HAP-1 (cell line): Measurements from ENCODE around the gene HP1BP3.

Source experiments
- DNase-seq, 2 experiments: peaks; one replicate each; pipeline ENCODE4 v3.0.0-alpha.2; 2016 to 2020; ENCODE audit warnings: low spot score in 2 of 2
- H3K27me3 ChIP-seq: fragments of 250-450 bp; sonication (Bioruptor Pico); 2 replicates; pipeline ENCODE4 v1.5.1; 2020; ENCODE audit warnings: low read depth, mild to moderate bottlenecking, moderate library complexity
- H3K36me3 ChIP-seq: fragments of 250-450 bp; sonication (Bioruptor Pico); replicated peaks from 2 replicates; pipeline ENCODE4 v1.5.1; 2020; ENCODE audit warnings: mild to moderate bottlenecking
- H3K4me1 ChIP-seq: fragments of 250-450 bp; sonication (Bioruptor Pico); 2 replicates; pipeline ENCODE4 v1.5.1; 2020; ENCODE audit warnings: mild to moderate bottlenecking
- H3K4me3 ChIP-seq: fragments of 250-450 bp; sonication (Bioruptor Pico); 2 replicates; pipeline ENCODE4 v1.5.1; 2020; ENCODE audit warnings: mild to moderate bottlenecking, moderate library complexity
- H3K9me3 ChIP-seq: fragments of 250-450 bp; sonication (Bioruptor Pico); 2 replicates; pipeline ENCODE4 v1.5.1; 2020; ENCODE audit warnings: mild to moderate bottlenecking, moderate library complexity
- in situ Hi-C: fragments of 300-500 bp; cut with MboI; formaldehyde crosslinking; loops from 3 replicates; pipeline ENCODE4 v1.14.3; 2020; ENCODE audit warnings: low sequenced_read_pairs, inconsistent platforms, mixed read lengths

The HP1BP3 gene

GRCh38 chr1:20742671-20743070 is 44.4 kb downstream of the HP1BP3 start:
- H3K9me3 ChIP-seq, result no peaks in the 10 kb centered on the region
- DNase-seq, result no peak
- in situ Hi-C loops, result no loop called here
- no peaks in the 10 kb centered on the region for H3K27me3 ChIP-seq
- H3K4me1 ChIP-seq, result no peaks in the 10 kb centered on the region
- peaks cover 88% of the 10 kb centered on the region for H3K36me3 ChIP-seq
- H3K4me3 ChIP-seq, result no peak overlapping the region

DNA sequence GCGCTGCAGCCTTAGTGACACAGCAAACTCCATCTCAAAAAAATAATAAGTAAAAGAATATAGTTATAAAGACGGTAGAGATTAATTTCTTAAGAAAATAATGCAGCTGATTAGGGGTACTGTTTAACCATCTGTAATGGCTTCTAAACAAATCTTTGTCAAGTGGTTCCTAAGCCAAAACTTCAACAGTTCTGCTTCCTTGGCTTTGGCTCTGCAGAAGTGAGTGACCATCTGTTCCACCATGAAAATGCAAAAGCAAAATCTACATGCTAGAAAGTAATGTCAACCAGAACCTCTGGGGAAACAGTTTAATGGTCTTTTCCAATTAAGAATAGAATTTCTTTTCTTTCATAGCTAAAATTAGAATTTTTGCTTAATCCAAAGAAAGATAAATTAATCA is 46.3 kb downstream of the HP1BP3 start:
- Histone ChIP-seq H3K9me3 (no peaks in the 10 kb centered on the region), H3K4me3 (no peak overlapping the region), H3K36me3 (peaks cover 76% of the 10 kb centered on the region), H3K4me1 (no peaks in the 10 kb centered on the region), H3K27me3 (no peaks in the 10 kb centered on the region)
- DNase-seq, result no peak
- in situ Hi-C loops, result no loop called here

DNA sequence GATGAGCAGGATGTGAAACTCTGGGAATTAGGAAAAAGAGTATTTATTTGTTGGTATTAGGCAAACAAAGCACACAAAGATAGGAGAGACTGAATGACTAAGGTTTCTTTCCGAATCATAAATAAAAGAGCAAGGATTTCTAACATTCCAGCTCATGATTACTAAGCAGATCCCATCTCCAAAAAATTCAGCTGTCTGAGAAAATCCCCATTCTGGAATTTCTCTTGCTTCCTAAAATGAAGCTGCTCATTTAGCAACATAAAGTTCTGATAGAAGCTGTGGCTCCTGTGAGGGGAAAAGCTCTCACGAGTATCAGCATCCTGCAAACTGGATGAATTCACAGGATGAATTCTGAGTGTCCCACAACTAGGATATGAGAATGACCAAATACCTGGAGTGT is 47.9 kb downstream of the HP1BP3 start:
- in situ Hi-C loops, result no loop called here
- no peak for DNase-seq
- H3K27me3 ChIP-seq, result no peaks in the 10 kb centered on the region
- H3K9me3 ChIP-seq, result no peaks in the 10 kb centered on the region
- no peak overlapping the region for H3K4me3 ChIP-seq
- H3K36me3 ChIP-seq, result peaks cover 60% of the 10 kb centered on the region
- H3K4me1 ChIP-seq, result no peaks in the 10 kb centered on the region

- Histone ChIP-seq H3K4me3 (no peak overlapping the region), H3K4me1 (peaks cover 12% of the 10 kb centered on the region), H3K9me3 (no peaks in the 10 kb centered on the region), H3K27me3 (no peaks in the 10 kb centered on the region), H3K36me3 (peaks cover 27% of the 10 kb centered on the region)
- in situ Hi-C loops, result no loop called here
- no peak for DNase-seq
These were observed 51.5 kb downstream of the HP1BP3 start for GRCh38 chr1:20735581-20736111.

GRCh38 chr1:20733360-20733975 is 53.6 kb downstream of the HP1BP3 start:
- Histone ChIP-seq H3K36me3 (peaks cover 10% of the 10 kb centered on the region; the same call in 1 of the 2 replicates), H3K9me3 (no peaks in the 10 kb centered on the region), H3K27me3 (no peaks in the 10 kb centered on the region), H3K4me1 (peaks cover 12% of the 10 kb centered on the region), H3K4me3 (no peak overlapping the region)
- in situ Hi-C loops, result no loop called here
- no peak for DNase-seq

DNA sequence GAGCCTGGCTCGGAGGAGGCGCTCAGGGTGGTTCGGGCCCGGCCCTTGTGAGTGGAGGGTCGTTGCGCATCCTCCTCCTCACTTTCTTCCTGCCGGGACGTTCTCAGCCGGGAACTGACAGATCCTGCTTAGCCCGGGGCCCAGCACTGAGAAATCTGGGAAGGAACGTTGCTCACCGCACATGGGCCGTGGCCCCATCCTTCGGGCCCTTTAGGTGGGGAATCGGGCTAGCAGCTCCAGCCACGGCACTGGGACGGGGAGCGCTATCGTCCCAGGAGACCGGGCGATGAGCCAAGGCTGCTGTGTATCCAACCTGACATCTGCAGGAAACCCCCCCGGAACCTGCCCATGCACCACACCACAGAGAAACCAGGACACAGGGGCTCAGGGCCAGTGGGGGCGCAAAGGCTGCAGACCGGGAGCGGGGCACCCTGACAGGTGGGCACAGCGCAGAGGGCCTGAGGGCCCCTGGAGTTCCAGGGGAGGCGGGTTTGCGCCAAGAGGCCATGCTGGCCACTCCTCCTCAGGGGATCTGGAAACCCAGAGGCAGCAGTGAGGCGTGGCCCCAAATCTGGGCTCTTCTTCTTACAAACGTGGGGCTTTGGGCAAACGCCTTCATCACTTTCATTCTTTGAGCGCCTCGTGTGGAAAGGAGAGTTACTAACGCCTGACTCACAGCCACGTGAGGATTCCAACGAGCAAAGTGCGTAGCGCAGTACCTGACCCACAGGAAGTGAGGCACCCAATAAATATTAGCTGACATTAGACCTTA is 54.3 kb downstream of the HP1BP3 start, which contains the start of gene SH2D5:
Gene SH2D5, minus strand, starts transcription at position 116 of the 772 bp plus-strand sequence. CDS start 4,659 bp downstream, outside the sequence.
- H3K4me1 ChIP-seq, result peaks cover 12% of the 10 kb centered on the region
- DNase-seq, result peak; percentile 87 to 88
- peak within 1 kb of the TSS; percentile 51 for H3K4me3 ChIP-seq
- no peaks in the 10 kb centered on the region for H3K9me3 ChIP-seq
- in situ Hi-C loops, result no loop called here
- no peaks in the 10 kb centered on the region for H3K27me3 ChIP-seq
- peaks cover 7% of the 10 kb centered on the region; the same call in 1 of the 2 replicates for H3K36me3 ChIP-seq

DNA sequence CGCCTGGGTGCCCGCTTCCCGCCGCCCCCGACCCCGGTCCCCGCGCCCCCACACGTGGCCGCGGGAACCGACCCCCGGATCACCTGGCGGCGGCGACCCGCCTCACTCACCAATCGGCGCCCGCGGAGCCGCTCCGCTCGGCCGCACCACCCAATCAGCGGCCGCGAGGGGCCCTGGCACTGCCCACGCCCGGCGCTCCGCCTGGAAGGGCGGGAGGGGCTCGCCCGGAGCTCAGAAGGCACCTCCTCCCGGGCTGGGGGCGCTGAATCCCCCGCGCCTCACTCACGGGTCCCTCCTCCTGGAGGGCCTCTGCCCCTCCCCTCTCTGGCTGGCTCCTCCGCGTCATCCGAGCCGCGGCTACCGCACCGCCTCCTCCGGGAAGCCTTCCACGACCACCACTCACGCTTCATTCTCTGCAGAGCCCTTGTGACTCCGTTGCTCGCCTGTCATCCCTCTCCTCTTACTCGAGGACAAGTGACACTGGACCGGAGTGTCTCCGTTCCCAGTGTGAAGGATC is 55.0 kb downstream of the HP1BP3 start:
- H3K27me3 ChIP-seq, result no peaks in the 10 kb centered on the region
- peaks cover under 1% of the 10 kb centered on the region; the same call in 1 of the 2 replicates for H3K36me3 ChIP-seq
- no peaks in the 10 kb centered on the region for H3K9me3 ChIP-seq
- peaks cover 12% of the 10 kb centered on the region for H3K4me1 ChIP-seq
- in situ Hi-C loops, result no loop called here
- H3K4me3 ChIP-seq, result peak overlapping the region; percentile 51
- peak; percentile 67 to 89 for DNase-seq

DNA sequence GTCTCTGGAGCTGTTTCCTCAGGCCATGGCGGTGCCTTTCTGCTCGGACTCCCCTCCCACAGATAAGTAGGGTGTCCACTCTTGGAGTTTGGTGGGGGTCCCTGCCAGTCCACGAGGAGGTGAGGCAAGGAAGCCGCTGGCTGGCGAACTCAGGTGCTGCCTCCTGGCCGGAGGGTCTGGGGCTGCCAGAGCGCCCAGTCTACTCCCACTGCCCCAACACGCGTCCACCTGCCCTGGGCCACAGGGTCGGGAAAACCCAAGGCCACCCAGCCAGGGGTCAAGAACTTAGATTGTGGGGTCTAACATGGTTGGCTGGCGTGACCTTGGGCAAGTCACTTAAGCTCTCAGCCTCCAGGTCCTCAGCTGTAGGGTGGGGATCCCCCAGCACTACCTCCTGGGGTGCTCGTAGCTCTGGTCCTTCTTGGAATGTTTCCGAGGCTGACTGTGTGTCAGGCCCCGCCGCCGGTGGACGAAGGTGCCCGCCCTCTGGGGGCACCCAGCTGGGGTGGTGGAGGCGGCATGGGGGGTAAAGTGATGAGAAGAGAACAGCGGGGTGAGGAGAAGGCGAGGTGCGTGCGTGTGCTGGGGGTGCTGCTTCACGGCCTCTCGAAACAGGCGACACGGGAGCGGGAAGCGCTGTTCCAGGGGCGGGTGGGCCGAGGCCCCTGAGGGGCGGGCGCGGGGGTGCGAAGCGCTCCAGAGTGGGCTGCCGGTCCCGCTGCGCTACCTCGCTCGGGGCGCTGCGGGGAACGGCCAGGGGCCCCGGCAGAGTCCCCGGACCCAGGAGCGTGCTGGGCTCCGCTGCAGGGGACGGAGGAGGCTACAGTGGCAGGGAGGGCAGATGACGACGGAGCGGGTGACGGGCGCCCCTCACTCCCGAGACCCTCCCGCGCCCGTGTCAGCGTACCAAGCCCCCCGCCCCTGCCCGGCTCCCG is 55.8 kb downstream of the HP1BP3 start:
- peaks cover 12% of the 10 kb centered on the region for H3K4me1 ChIP-seq
- H3K27me3 ChIP-seq, result no peaks in the 10 kb centered on the region
- no peaks in the 10 kb centered on the region for H3K36me3 ChIP-seq
- DNase-seq, result no peak
- H3K9me3 ChIP-seq, result no peaks in the 10 kb centered on the region
- H3K4me3 ChIP-seq, result peak overlapping the region; percentile 51
- in situ Hi-C loops, result no loop called here

GRCh38 chr1:20730690-20731056 is 56.4 kb downstream of the HP1BP3 start:
- in situ Hi-C loops, result no loop called here
- no peak for DNase-seq
- Histone ChIP-seq H3K4me3 (peak overlapping the region; percentile 51), H3K36me3 (no peaks in the 10 kb centered on the region), H3K9me3 (no peaks in the 10 kb centered on the region), H3K4me1 (peaks cover 12% of the 10 kb centered on the region), H3K27me3 (no peaks in the 10 kb centered on the region)

DNA sequence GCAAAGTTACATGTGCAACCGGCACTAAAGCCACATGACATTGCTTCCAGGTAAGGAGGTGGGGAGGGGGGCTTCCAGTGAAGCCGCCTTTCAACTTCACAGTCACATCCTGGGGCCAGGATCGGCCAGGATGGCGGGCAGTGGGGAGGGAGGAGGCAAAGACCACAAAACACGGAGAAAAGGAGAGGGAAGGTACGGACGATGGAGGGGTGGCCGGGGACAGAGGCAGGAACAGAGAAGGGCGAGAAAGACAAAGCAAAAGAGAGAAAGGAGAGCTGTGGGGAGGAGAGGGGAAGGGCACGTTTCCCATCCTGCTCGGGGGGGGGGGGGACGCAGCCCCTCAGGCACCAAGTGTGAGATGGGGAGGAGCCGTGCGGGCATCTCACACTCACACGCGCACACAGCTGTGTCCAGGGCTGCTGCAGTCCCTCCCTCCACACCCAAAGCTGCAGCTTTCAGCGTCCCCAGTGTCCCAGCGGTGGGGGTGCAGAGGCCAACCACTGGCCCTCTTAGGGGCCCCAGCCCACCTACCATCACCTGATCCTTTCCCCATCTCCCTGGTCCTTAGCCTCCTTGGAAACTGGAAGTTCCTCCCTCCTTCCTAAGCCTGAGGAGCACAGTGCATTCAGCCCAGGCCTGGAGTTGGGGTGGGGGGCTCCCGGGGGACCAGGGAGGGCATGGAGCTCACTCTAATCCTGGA is 57.0 kb downstream of the HP1BP3 start:
- DNase-seq, result no peak
- Histone ChIP-seq H3K4me1 (peaks cover 12% of the 10 kb centered on the region), H3K27me3 (no peaks in the 10 kb centered on the region), H3K9me3 (no peaks in the 10 kb centered on the region), H3K4me3 (no peak overlapping the region), H3K36me3 (no peaks in the 10 kb centered on the region)
- in situ Hi-C loops, result no loop called here

DNA sequence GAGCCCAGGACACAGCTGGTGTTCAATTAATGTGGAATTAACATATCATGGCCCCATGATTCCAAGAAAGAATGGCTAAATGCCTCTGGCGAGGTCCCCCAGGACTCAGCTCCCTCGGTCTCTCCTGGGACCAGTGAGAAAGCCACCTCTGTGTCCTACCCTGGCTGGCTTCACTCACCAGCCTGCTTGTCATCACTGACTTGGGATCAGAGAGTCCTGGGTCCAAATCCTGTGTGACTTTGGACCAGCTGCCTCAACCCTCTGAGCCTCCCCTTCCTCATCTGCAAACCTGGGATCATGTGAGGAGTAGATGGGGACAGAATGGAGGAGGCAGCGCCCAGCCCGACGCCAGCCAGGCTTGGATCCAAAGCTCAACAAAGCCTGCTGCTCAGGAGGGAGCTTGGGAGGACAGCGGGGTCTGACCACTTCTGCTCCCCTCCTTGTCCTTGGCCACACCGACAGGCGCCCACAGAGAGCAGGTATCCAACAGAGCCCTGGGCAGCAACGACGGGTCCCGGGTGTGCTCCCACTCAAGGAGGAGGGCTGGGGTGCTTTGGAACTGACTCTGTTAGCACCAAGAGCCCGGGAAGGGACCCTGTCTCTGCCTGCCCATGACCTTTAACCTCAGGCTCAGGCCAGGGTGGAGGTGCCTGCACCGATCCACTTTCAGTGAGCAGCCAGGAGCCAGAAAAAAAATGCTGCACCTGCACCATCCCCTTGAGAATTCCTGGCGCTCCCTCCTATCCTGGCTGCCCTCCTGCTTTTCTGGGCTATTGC is 57.8 kb downstream of the HP1BP3 start:
- H3K4me3 ChIP-seq, result no peak overlapping the region

DNA sequence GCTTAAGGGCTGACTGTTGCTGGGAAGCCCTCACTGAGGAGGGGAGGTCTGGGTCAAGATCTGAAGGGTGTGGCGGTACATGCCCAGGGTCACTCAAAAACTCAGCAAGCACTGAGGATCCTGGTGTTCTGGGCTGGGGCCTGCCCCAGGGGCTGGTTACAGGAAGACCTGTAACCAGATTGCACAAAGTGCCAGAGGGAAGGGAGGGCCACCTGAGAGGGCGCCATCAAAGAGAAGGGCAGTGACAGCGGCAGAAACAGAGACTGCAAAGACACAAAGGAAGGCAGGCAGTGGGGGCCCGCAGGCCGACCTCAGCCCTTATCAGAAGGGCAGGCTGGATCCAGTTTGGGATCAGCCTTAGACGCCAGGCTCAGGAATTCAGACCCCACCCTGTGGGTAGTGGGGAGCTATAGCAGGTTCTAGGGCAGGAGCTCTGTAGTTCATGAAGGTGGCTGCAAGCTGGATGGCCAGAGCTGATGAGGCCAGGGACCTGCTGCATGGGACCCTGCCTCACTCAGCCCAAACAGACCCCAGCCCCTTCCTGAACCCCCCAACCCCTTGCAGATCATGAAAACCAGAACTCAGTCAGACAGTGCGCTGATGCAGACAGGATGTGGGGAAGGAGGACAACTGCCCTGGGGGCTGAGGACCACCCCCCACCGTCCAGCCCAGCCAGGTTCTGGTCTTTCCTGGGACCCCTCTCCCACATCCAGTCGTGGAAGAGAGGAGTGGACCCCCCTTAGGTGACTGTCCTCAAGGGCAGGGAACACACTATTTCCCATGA is 58.5 kb downstream of the HP1BP3 start:
- Histone ChIP-seq H3K4me3 (no peak overlapping the region), H3K9me3 (no peaks in the 10 kb centered on the region), H3K36me3 (no peaks in the 10 kb centered on the region), H3K27me3 (no peaks in the 10 kb centered on the region), H3K4me1 (peaks cover 12% of the 10 kb centered on the region)
- no peak for DNase-seq
- in situ Hi-C loops, result no loop called here

More for the DNA sequence above, 57.8 kb downstream of the HP1BP3 start:
- no peaks in the 10 kb centered on the region for H3K9me3 ChIP-seq
- no peak for DNase-seq
- no peaks in the 10 kb centered on the region for H3K27me3 ChIP-seq
- H3K4me1 ChIP-seq, result peaks cover 12% of the 10 kb centered on the region
- in situ Hi-C loops, result no loop called here
- H3K36me3 ChIP-seq, result no peaks in the 10 kb centered on the region
